ENCODE measurements around the gene MME.

- TF ChIP-seq CTCF (IDR thresholded peaks at IDR 0.05) (no peak), POLR2A (IDR thresholded peaks at IDR 0.05) (no peak)
These were observed 137.5 kb downstream of the MME start for GRCh38 chr3:155217591-155217990.

Measured in prostate gland (tissue), 2 donors.